Psoas muscle (tissue), 8 donors: ENCODE data around the gene DACH1. TPM values are rescaled to one million over a fixed set of nuclear protein-coding genes. Genes with fewer than 3 reads are reported as not detected.

ENCODE experiments used
- ATAC-seq, 4 donors: fragments of 200-7000 bp; cut with Tn5 transposase; one replicate each; pipeline ENCODE4 v1.9.1; 2020; ENCODE audit warnings: moderate library complexity in 3 of 4, mild to moderate bottlenecking in 2 of 4
- DNase-seq, 2 donors: peaks; one replicate each; pipeline ENCODE4 v3.0.0-alpha.2; 2020
- H3K27ac ChIP-seq: fragments of 200-600 bp; one replicate; pipeline ENCODE4 v1.8.0; 2022
- H3K27me3 ChIP-seq, 3 donors: fragments of 200-600 bp in 1 of 3; one replicate each; pipeline versions ENCODE4 v1.6.1 to v1.8.0; 2013 to 2022; ENCODE audit warnings: low read length in 2 of 3, mild to moderate bottlenecking in 2 of 3, moderate library complexity in 1 of 3; ENCODE audit not compliant: insufficient read depth in 3 of 3
- H3K36me3 ChIP-seq, 2 donors: fragments of 200-600 bp in 1 of 2; one replicate each; pipeline versions ENCODE4 v1.6.1 to v1.8.0; 2013 to 2022; ENCODE audit warnings: low read depth in 1 of 2, mild to moderate bottlenecking in 1 of 2, moderate library complexity in 1 of 2; ENCODE audit not compliant: insufficient read depth in 1 of 2
- H3K4me1 ChIP-seq: fragments of 200-600 bp; one replicate; pipeline ENCODE4 v1.8.0; 2022
- H3K4me3 ChIP-seq: fragments of 200-600 bp; one replicate; pipeline ENCODE4 v1.8.0; 2022; ENCODE audit warnings: mild to moderate bottlenecking
- H3K9me3 ChIP-seq: fragments of 200-600 bp; one replicate; pipeline ENCODE4 v1.8.0; 2022
- WGBS, 3 donors: extraction: QIAGEN DNeasy Blood & Tissue Kit; methylation state at CpG; one replicate each; pipeline versions ENCODE4 v1.1.6 to v1.1.7; 2013; 5-methylcytosine and 5-hydroxymethylcytosine counted together
- intact Hi-C, 2 donors: fragments of 100-400 bp; cut with DNase I; formaldehyde crosslinking; loops; one replicate each; pipeline versions ENCODE4 v1.11.0 to v1.14.2; 2022
- polyA plus RNA-seq, 3 donors: library from polyadenylated mRNA; stranded (reverse); fragments of 200-250 nt; gene quantifications; one replicate each; pipeline ENCODE4 v1.2.3, GENCODE V29; 2013
- total RNA-seq, 4 donors: library from RNA; stranded (reverse); fragmentation: NEBNext Ultra II Directional in 2 of 4; extraction: Animal tissue kit (Norgen Biotek cat#: 25700) in 2 of 4; gene quantifications; one replicate each; pipeline versions ENCODE4 v1.2.1 to v1.2.4, GENCODE V29; 2021 to 2023
- TF ChIP-seq, protein P1 (sequence below): fragments of 200-600 bp; IDR thresholded peaks from one replicate; pipeline ENCODE4 v1.8.0; 2022; ENCODE audit warnings: antibody characterized with exemption
- donor health status: healthy with polysubstance abuse.
- donor health status: DM: no; HTN: no; CAD: no; lungs with moderate emphysema.
- donor health status: Bipolar disorder and iron deficiency.
- donor health status: healthy.
- donor health status: DM: yes; HTN: yes; CAD: no.
- donor health status: DM: no; HTN: no; CAD: no.
- donor health status: DM: no; HTN: no; CAD: no.
- donor health status: DM: yes; HTN: yes; CAD: no.

DACH1 gene
- total and polyA plus RNA-seq, 7 donors, result 0.51 to 3.6 (median 1.1) TPM

DNA sequence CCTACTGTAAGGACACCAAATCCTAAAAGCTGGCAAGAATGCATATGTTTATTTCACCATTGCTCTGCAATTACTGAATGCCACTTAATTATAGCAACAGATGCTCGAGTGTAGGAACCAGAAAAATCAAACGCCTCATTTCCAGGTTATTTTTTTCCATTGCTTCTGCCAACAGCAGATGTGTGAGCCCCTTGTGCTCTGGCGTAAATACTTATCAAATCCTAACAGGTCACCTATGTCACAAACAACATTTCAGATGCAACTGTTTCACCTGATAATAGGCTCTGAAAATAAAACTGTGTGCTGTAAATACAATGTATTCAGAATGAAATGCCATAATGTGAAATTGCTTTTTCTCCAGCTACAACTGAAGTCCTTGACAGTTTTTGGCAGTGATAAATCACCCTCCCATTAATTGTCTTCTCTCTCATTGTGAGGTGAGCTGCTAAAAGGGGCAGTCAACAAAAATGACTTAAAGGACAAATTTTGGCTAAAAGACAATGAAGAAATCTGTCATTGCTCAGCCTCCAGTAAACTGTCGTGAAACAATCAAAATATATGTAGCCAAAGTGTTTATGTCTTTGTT lies 344.0 kb downstream of the DACH1 start:
- Histone ChIP-seq H3K27me3 (no peaks in the 10 kb centered on the region), H3K9me3 (no peaks in the 10 kb centered on the region), H3K4me3 (no peak overlapping the region), H3K36me3 (no peaks in the 10 kb centered on the region), H3K27ac (no peak overlapping the region), H3K4me1 (no peaks in the 10 kb centered on the region)
- DNase-seq, result no peak
- TF ChIP-seq, protein P1, sequence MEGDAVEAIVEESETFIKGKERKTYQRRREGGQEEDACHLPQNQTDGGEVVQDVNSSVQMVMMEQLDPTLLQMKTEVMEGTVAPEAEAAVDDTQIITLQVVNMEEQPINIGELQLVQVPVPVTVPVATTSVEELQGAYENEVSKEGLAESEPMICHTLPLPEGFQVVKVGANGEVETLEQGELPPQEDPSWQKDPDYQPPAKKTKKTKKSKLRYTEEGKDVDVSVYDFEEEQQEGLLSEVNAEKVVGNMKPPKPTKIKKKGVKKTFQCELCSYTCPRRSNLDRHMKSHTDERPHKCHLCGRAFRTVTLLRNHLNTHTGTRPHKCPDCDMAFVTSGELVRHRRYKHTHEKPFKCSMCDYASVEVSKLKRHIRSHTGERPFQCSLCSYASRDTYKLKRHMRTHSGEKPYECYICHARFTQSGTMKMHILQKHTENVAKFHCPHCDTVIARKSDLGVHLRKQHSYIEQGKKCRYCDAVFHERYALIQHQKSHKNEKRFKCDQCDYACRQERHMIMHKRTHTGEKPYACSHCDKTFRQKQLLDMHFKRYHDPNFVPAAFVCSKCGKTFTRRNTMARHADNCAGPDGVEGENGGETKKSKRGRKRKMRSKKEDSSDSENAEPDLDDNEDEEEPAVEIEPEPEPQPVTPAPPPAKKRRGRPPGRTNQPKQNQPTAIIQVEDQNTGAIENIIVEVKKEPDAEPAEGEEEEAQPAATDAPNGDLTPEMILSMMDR, result no peak
- WGBS, 3 donors, result 34 to 36% (median 35%) methylated on average over 4 of the region's 4 CpGs
- ATAC-seq, result no peak
- intact Hi-C loops, result no loop called here

DNA sequence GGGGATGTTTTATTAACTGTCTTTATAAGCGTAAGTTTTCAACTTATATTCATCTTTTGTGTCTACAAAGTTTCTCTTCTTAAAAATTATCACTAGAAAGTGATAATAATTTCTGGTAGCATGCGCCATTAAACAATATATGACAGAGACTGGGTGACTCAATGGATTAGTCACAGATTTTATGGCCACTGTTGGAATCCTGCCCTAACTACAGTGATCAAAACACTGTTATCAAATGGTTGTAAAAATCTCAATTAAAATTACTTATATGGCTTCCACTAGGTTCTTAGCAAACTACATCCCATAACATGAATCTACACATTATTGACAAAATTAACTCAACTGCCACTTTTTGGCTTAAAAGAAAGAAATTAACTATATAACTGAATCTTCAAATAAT lies 350.0 kb downstream of the DACH1 start:
- intact Hi-C loops, result no loop called here
- no peaks in the 10 kb centered on the region for H3K27me3 ChIP-seq
- no peaks in the 10 kb centered on the region for H3K9me3 ChIP-seq
- H3K36me3 ChIP-seq, result no peaks in the 10 kb centered on the region
- DNase-seq (no peak), ATAC-seq (no peak)
- H3K27ac ChIP-seq, result no peak overlapping the region
- no peak overlapping the region for H3K4me3 ChIP-seq
- TF ChIP-seq, protein P1, result no peak
- 84 to 95% (median 87%) methylated on average over 2 of the region's 2 CpGs for WGBS, 3 donors
- H3K4me1 ChIP-seq, result no peaks in the 10 kb centered on the region

DNA sequence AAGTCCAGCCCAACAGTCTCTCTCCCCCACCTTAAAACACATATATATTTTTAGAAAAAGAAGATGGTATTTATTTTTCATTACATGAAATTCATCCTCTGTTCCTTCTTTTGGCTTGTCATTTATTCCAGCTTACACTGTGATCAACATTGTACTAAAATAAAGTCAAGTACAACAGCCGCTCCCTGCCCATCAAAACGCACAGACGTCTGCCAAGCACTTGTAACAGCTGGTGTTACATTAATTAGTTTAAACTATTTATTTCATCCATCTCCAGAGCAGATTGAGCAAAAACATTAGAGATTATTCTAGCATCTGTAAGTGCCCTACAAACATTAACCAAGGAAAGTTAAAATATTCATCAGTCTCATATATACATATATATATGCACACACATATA lies 350.5 kb downstream of the DACH1 start:
- Histone ChIP-seq H3K27me3 (no peaks in the 10 kb centered on the region), H3K27ac (no peak overlapping the region), H3K36me3 (no peaks in the 10 kb centered on the region), H3K4me1 (no peaks in the 10 kb centered on the region), H3K9me3 (no peaks in the 10 kb centered on the region), H3K4me3 (no peak overlapping the region)
- TF ChIP-seq, protein P1, result no peak
- 25 to 40% (median 31%) methylated on average over 3 of the region's 3 CpGs for WGBS, 3 donors
- intact Hi-C loops, result no loop called here
- DNase-seq (no peak), ATAC-seq (no peak)

DNA sequence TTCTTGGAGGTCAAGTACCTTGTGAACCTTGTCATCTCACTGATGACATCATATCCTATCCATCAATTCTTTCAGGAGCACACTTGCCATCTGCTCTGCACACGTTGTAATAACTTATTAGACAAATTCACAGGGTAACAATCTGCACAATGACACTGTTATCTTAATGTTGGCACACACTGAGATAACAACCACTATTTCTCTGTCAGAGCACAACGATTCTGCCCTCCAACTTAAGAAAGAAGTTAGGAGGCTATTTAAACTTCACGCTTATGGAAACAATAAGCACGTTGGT lies 351.3 kb downstream of the DACH1 start:
- no peak overlapping the region for H3K27ac ChIP-seq
- H3K4me3 ChIP-seq, result no peak overlapping the region
- intact Hi-C loops, result no loop called here
- TF ChIP-seq, protein P1, result no peak
- no peaks in the 10 kb centered on the region for H3K4me1 ChIP-seq
- ATAC-seq, result no peak
- 17 to 32% (median 24%) methylated on average over 4 of the region's 4 CpGs for WGBS, 3 donors
- H3K36me3 ChIP-seq, result no peaks in the 10 kb centered on the region
- no peaks in the 10 kb centered on the region for H3K27me3 ChIP-seq
- no peaks in the 10 kb centered on the region for H3K9me3 ChIP-seq
- no peak for DNase-seq
